ENCODE data around the gene NOL3. TPM values are rescaled to one million over a fixed set of nuclear protein-coding genes. Genes with fewer than 3 reads are reported as not detected.

The NOL3 gene
- total and polyA plus RNA-seq, 9 of the 15 experiments (the other 6 are each of a cell fraction or from before 2014, with no cell fraction given), result 0.45 to 14.0 (median 5.4) TPM

DNA sequence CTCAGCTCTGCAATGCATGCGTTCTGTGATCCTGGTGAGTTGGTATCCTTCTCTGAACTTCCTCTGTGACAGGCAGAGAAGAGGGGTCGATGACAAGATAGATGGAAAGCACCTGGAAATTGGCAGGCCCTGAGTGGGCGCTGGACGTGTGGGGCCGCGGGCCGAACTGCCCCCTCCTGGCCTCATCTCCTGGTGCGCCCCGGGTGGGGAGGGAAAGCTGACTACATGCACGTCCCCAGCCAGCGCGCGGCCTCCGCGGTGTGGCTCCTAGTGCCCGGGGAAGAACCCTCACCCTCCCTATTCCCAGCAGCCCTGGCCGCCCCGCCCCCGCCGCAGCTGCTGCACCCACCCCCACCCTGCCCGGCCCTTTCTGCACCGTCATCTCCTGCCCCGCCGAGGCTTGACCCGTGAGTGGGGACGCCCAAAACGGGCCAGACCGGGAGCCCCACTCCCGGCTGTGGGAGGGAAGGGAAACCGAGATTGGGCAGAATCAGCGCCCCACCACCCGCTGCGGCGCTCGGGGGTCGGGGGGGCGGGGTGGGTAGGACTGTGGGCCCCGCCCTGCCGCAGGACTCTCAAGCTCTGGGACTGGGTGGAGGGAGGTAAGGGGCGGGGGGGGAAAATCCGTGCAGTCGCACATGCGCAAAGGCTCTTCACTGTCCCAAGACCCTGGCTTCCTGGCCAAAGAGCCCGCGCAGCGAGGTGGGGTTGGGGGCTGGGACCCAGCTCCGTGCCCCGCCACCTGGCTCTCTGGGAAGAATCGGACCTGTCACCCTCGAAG is at the start of gene NOL3 (continued):
- TF ChIP-seq ZNF551 (CRISPR knock-in tag; IDR thresholded peaks at IDR 0.05) (no peak), CSDE1 (IDR thresholded peaks at IDR 0.05) (no peak), FIP1L1 (IDR thresholded peaks at IDR 0.05; ENCODE audit: low read depth, low read length, poor library complexity, severe bottlenecking) (no peak), MAFG (tag; conservative IDR thresholded peaks at IDR 0.05) (peak; percentile 66; the same call in 1 of the 2 replicates), NR4A1 (CRISPR knock-in tag; IDR thresholded peaks at IDR 0.05) (no peak), NR4A1 (tag; IDR thresholded peaks at IDR 0.05) (no peak), ETS2 (tag; IDR thresholded peaks at IDR 0.05; ENCODE audit: borderline replicate concordance, poor library complexity, severe bottlenecking) (no peak), HEY1 (CRISPR knock-in tag; IDR thresholded peaks at IDR 0.05; ENCODE audit: borderline replicate concordance) (no peak), RFX1 (IDR thresholded peaks at IDR 0.05) (no peak), GTF2A2 (tag; IDR thresholded peaks at IDR 0.05) (no peak), ZNF785 (CRISPR knock-in tag; IDR thresholded peaks at IDR 0.05) (no peak), ZNF274 (IDR thresholded peaks at IDR 0.05; ENCODE audit: borderline replicate concordance, low read depth, low read length) (no peak), CBX3 (IDR thresholded peaks at IDR 0.05; ENCODE audit: borderline replicate concordance in 1 of 2, low read length in 2 of 2) (no peak), CBX2 (IDR thresholded peaks at IDR 0.05; ENCODE audit: insufficient read depth, low read length, poor library complexity, severe bottlenecking) (no peak), NFE2 (IDR thresholded peaks at IDR 0.05; ENCODE audit: low read depth) (peak; percentile 91), HMGN3 (IDR thresholded peaks at IDR 0.05; ENCODE audit: borderline replicate concordance, extremely low read depth, insufficient read length, low read depth, low read length) (peak; percentile 77), SMAD3 (CRISPR knock-in tag; conservative IDR thresholded peaks at IDR 0.05) (no peak), ZNF717 (CRISPR knock-in tag; IDR thresholded peaks at IDR 0.05) (no peak)
- TF ChIP-seq, protein P1, sequence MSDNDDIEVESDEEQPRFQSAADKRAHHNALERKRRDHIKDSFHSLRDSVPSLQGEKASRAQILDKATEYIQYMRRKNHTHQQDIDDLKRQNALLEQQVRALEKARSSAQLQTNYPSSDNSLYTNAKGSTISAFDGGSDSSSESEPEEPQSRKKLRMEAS (CRISPR knock-in tag; IDR thresholded peaks at IDR 0.05), result peak; percentile 55
- TF ChIP-seq, protein P2, sequence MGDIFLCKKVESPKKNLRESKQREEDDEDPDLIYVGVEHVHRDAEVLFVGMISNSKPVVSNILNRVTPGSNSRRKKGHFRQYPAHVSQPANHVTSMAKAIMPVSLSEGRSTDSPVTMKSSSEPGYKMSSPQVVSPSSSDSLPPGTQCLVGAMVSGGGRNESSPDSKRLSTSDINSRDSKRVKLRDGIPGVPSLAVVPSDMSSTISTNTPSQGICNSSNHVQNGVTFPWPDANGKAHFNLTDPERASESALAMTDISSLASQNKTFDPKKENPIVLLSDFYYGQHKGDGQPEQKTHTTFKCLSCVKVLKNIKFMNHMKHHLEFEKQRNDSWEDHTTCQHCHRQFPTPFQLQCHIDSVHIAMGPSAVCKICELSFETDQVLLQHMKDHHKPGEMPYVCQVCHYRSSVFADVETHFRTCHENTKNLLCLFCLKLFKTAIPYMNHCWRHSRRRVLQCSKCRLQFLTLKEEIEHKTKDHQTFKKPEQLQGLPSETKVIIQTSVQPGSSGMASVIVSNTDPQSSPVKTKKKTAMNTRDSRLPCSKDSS (IDR thresholded peaks at IDR 0.05; ENCODE audit: low read depth, partially characterized antibody), result no peak
- TF ChIP-seq, protein P3, sequence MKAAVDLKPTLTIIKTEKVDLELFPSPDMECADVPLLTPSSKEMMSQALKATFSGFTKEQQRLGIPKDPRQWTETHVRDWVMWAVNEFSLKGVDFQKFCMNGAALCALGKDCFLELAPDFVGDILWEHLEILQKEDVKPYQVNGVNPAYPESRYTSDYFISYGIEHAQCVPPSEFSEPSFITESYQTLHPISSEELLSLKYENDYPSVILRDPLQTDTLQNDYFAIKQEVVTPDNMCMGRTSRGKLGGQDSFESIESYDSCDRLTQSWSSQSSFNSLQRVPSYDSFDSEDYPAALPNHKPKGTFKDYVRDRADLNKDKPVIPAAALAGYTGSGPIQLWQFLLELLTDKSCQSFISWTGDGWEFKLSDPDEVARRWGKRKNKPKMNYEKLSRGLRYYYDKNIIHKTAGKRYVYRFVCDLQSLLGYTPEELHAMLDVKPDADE (conservative IDR thresholded peaks at IDR 0.05; ENCODE audit: control insufficient read depth, low read depth, low read length), result no peak
- TF ChIP-seq, protein P4, sequence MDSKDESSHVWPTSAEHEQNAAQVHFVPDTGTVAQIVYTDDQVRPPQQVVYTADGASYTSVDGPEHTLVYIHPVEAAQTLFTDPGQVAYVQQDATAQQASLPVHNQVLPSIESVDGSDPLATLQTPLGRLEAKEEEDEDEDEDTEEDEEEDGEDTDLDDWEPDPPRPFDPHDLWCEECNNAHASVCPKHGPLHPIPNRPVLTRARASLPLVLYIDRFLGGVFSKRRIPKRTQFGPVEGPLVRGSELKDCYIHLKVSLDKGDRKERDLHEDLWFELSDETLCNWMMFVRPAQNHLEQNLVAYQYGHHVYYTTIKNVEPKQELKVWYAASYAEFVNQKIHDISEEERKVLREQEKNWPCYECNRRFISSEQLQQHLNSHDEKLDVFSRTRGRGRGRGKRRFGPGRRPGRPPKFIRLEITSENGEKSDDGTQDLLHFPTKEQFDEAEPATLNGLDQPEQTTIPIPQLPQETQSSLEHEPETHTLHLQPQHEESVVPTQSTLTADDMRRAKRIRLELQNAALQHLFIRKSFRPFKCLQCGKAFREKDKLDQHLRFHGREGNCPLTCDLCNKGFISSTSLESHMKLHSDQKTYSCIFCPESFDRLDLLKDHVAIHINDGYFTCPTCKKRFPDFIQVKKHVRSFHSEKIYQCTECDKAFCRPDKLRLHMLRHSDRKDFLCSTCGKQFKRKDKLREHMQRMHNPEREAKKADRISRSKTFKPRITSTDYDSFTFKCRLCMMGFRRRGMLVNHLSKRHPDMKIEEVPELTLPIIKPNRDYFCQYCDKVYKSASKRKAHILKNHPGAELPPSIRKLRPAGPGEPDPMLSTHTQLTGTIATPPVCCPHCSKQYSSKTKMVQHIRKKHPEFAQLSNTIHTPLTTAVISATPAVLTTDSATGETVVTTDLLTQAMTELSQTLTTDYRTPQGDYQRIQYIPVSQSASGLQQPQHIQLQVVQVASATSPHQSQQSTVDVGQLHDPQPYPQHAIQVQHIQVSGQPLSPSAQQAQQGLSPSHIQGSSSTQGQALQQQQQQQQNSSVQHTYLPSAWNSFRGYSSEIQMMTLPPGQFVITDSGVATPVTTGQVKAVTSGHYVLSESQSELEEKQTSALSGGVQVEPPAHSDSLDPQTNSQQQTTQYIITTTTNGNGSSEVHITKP (IDR thresholded peaks at IDR 0.05; ENCODE audit: partially characterized antibody), result peak; percentile 89
